Endothelial cell of umbilical vein (primary cell): Measurements from ENCODE around the gene C17orf67. TPM values are rescaled to one million over a fixed set of nuclear protein-coding genes. Genes with fewer than 3 reads are reported as not detected.

Source experiments
- BruUV-seq: library from RNA; stranded (reverse); fragments of 400-500 nt; replicated peaks from 2 replicates; lab custom pipeline; 2021; lab: Mats Ljungman, UMichigan
- CTCF ChIA-PET: fragments of 300-600, 350-600 bp; sonication (Branson Sonifier 250); formaldehyde crosslinking; loops from one replicate; lab custom pipeline; 2021; ENCODE audit warnings: antibody characterized with exemption, inconsistent platforms; lab: Charles Lee
- POLR2A ChIA-PET: fragments of 300-600, 350-600 bp; sonication (Branson Sonifier 250); formaldehyde crosslinking; loops from one replicate; lab custom pipeline; 2021; ENCODE audit warnings: antibody characterized with exemption, inconsistent platforms; lab: Charles Lee
- DNase-seq: peaks from one replicate; pipeline ENCODE4 v3.0.0-alpha.2; 2011; ENCODE audit warnings: low read depth, low spot score
- FAIRE-seq: peaks from 2 replicates; lab custom pipeline; 2011; peaks lifted over from hg19 to GRCh38; lab: Jason Lieb, UNC
- H2AFZ ChIP-seq: 2 replicates; pipeline ENCODE4 v1.6.0; 2012; ENCODE audit warnings: low read depth, low read length, control low read depth, inconsistent platforms
- H3K27ac ChIP-seq: 2 replicates; pipeline ENCODE4 v1.5.1; 2011; ENCODE audit warnings: low read depth, mild to moderate bottlenecking, control low read depth, low read length, moderate library complexity; ENCODE audit not compliant: insufficient read depth
- H3K27me3 ChIP-seq, 2 experiments: 2 replicates each; pipeline versions ENCODE4 v1.6.0 to v1.6.1; 2011; ENCODE audit warnings: low read length in 2 of 2, mixed read lengths in 1 of 2; ENCODE audit not compliant: control insufficient read depth in 2 of 2, insufficient read depth in 2 of 2
- H3K36me3 ChIP-seq, 2 experiments: 2 replicates in 1 of 2; 3 replicates in 1 of 2; pipeline ENCODE4 v1.5.1; 2011; ENCODE audit warnings: low read length in 2 of 2, mild to moderate bottlenecking in 1 of 2, moderate library complexity in 1 of 2; ENCODE audit not compliant: control insufficient read depth in 2 of 2, insufficient read depth in 2 of 2; ENCODE audit errors: extremely low read depth in 1 of 2
- H3K4me1 ChIP-seq: 3 replicates; pipeline ENCODE4 v1.5.1; 2011; ENCODE audit warnings: mild to moderate bottlenecking, low read length; ENCODE audit not compliant: control insufficient read depth, insufficient read depth; ENCODE audit errors: extremely low read depth
- H3K4me2 ChIP-seq: 2 replicates; pipeline ENCODE4 v1.6.1; 2011; ENCODE audit warnings: low read length, control low read depth, mixed read lengths; ENCODE audit not compliant: insufficient read depth
- H3K4me3 ChIP-seq, 3 experiments: fragments of 200-600 bp in 1 of 3; sonication (generic), shearing (Covaris generic) in 1 of 3; replicated peaks in 1 of 3; 2 replicates each; pipeline ENCODE4 v1.5.1; 2011 to 2016; ENCODE audit warnings: control low read depth in 3 of 3, low read length in 3 of 3, mild to moderate bottlenecking in 2 of 3, inconsistent platforms in 1 of 3, low read depth in 1 of 3, moderate library complexity in 1 of 3; ENCODE audit not compliant: insufficient read depth in 1 of 3
- H3K79me2 ChIP-seq: 2 replicates; pipeline ENCODE4 v1.6.0; 2012; ENCODE audit warnings: low read length, inconsistent platforms; ENCODE audit not compliant: control insufficient read depth, insufficient read depth
- H3K9ac ChIP-seq: replicated peaks from 2 replicates; pipeline ENCODE3; 2011; ENCODE audit warnings: low read length, control low read depth; ENCODE audit not compliant: insufficient read depth; ENCODE audit errors: extremely low read depth
- H3K9me1 ChIP-seq: replicated peaks from 3 replicates; pipeline ENCODE4 v1.6.0; 2011; ENCODE audit warnings: mild to moderate bottlenecking, low read length; ENCODE audit not compliant: control insufficient read depth, insufficient read depth; ENCODE audit errors: extremely low read depth
- H3K9me3 ChIP-seq: replicated peaks from 2 replicates; pipeline ENCODE4 v1.5.1; 2012; ENCODE audit warnings: low read length, inconsistent platforms; ENCODE audit not compliant: control insufficient read depth, insufficient read depth
- H4K20me1 ChIP-seq: replicated peaks from 2 replicates; pipeline ENCODE3; 2011; ENCODE audit warnings: mild to moderate bottlenecking, low read length; ENCODE audit not compliant: control insufficient read depth, insufficient read depth; ENCODE audit errors: extremely low read depth
- EZH2 ChIP-seq: IDR thresholded peaks from 2 replicates; pipeline ENCODE4 v1.6.1; 2012; ENCODE audit warnings: borderline replicate concordance, low read depth, mild to moderate bottlenecking, moderate library complexity, low read length, inconsistent platforms; ENCODE audit not compliant: severe bottlenecking
- FOS ChIP-seq: IDR thresholded peaks from 2 replicates; pipeline ENCODE4 v1.6.1; 2011; ENCODE audit warnings: mild to moderate bottlenecking, low read length, moderate library complexity, borderline replicate concordance; ENCODE audit not compliant: insufficient read depth
- GATA2 ChIP-seq: IDR thresholded peaks from 2 replicates; pipeline ENCODE4 v1.7.0; 2011; ENCODE audit warnings: low read depth, mild to moderate bottlenecking, moderate library complexity, mixed read lengths, low read length; ENCODE audit not compliant: insufficient read length, insufficient read depth
- JUN ChIP-seq: IDR thresholded peaks from 2 replicates; pipeline ENCODE4 v1.6.1; 2011; ENCODE audit warnings: borderline replicate concordance, low read depth; ENCODE audit not compliant: insufficient read length, insufficient read depth
- MAX ChIP-seq: IDR thresholded peaks from 2 replicates; pipeline ENCODE4 v1.6.1; 2011; ENCODE audit not compliant: insufficient read depth, insufficient read length
- MYC ChIP-seq: IDR thresholded peaks from one replicate; pipeline ENCODE4 v1.6.1; 2011; ENCODE audit warnings: mild to moderate bottlenecking, low read depth, low read length
- POLR2A ChIP-seq: IDR thresholded peaks from 2 replicates; pipeline ENCODE4 v1.6.1; 2012; ENCODE audit warnings: low read depth, mild to moderate bottlenecking, control low read depth, low read length
- POLR2AphosphoS5 ChIP-seq: IDR thresholded peaks from 2 replicates; pipeline ENCODE4 v1.6.1; 2012; ENCODE audit warnings: low read depth, mild to moderate bottlenecking, control low read depth, low read length, moderate library complexity; ENCODE audit not compliant: insufficient read depth
- dilution Hi-C: fragments of 300-500 bp; cut with MboI; formaldehyde crosslinking; loops from one replicate; pipeline ENCODE4 v1.15.0; 2019; ENCODE audit warnings: low sequenced_read_pairs; ENCODE audit not compliant: extremely low pct_ligation_motif_present
- intact Hi-C: fragments of 100-400 bp; cut with micrococcal nuclease; formaldehyde crosslinking; loops from one replicate; pipeline ENCODE4 v1.10.0; 2022
- polyA plus RNA-seq, 4 experiments: library from polyadenylated mRNA; depleted of rRNA in 3 of 4; stranded (reverse) in 3 of 4; unstranded in 1 of 4; fragments of >200 nt; gene quantifications; 2 replicates each; pipeline versions ENCODE4 v1.2.1 to v1.2.3, GENCODE V29; 2011 to 2012; ENCODE audit warnings: missing spikeins in 1 of 4
- total RNA-seq: library from RNA; stranded (reverse); gene quantifications from 2 replicates; pipeline ENCODE4 v1.2.3, GENCODE V29; 2021
- TF ChIP-seq, protein P1 (sequence below), 2 donors: IDR thresholded peaks; 1 replicate in 1 of 2; 2 replicates in 1 of 2; pipeline ENCODE4 v1.5.1; 2011; ENCODE audit warnings: low read length in 2 of 2, mild to moderate bottlenecking in 2 of 2, moderate library complexity in 2 of 2, control low read depth in 1 of 2, inconsistent platforms in 1 of 2, low read depth in 1 of 2; ENCODE audit not compliant: insufficient read depth in 1 of 2; ENCODE audit errors: extremely low read depth in 1 of 2

Gene C17orf67
- total and polyA plus RNA-seq, 2 donors (not counting 3 experiments of a cell fraction or from before 2014, with no cell fraction given) = 1.9 to 5.8 TPM

DNA sequence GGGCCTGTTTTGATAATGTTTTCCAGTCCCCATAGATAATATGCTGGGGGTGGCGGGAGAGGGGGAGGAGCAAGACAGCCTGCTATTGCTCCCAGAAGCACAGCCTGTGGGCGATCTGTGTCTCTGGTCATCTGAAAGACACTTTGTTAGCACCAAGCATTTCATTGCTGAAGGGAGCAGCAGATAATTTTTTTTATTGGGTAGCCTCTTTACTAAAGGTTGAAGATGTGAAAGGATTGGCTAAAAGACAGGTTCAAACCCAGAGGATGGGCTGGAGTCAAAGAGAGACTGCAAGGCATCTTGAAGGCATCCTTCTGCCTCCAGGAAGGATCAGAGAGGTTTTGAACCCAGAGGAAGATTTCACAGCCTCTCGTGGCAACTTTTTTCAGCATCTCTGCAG lies 60.6 kb downstream of the C17orf67 start:
- Histone ChIP-seq H3K27me3 (peaks cover 11 to 15% of the 10 kb centered on the region in 2 experiments), H4K20me1 (no peaks in the 10 kb centered on the region), H2AFZ (no peak overlapping the region), H3K36me3 (no peaks in the 10 kb centered on the region), H3K27ac (no peak overlapping the region), H3K79me2 (no peaks in the 10 kb centered on the region), H3K4me3 (no peak overlapping the region), H3K4me2 (no peak overlapping the region), H3K9ac (no peak overlapping the region), H3K4me1 (no peaks in the 10 kb centered on the region), H3K9me1 (no peaks in the 10 kb centered on the region), H3K9me3 (no peaks in the 10 kb centered on the region)
- DNase-seq (no peak), FAIRE-seq (no peak)
- TF ChIP-seq MAX (no peak), MYC (no peak), FOS (no peak), JUN (no peak), EZH2 (no peak)
- BruUV-seq = no TSS peak
- intact Hi-C loops = no loop called here
- dilution Hi-C loops = no loop called here
- ChIA-PET CTCF (interaction anchor here (3.0 kb wide), 1 partner anchor 57 kb away, joined by 15 read pairs; no protein-coding TSS in a partner anchor), POLR2A (no interaction called here)

GRCh38 chr17:56772442-56772841 lies 61.3 kb downstream of the C17orf67 start:
- H2AFZ ChIP-seq = no peak overlapping the region
- no peaks in the 10 kb centered on the region for H3K9me1 ChIP-seq
- no TSS peak for BruUV-seq
- no peaks in the 10 kb centered on the region for H4K20me1 ChIP-seq
- intact Hi-C loops (no loop called here), dilution Hi-C loops (no loop called here)
- H3K4me3 ChIP-seq = no peak overlapping the region
- ChIA-PET POLR2A (no interaction called here), CTCF (interaction anchor here (3.0 kb wide), 1 partner anchor 56 kb away, joined by 15 read pairs; no protein-coding TSS in a partner anchor)
- no peaks in the 10 kb centered on the region for H3K79me2 ChIP-seq
- no peaks in the 10 kb centered on the region for H3K9me3 ChIP-seq
- no peak for TF ChIP-seq MYC
- TF ChIP-seq, protein P1, sequence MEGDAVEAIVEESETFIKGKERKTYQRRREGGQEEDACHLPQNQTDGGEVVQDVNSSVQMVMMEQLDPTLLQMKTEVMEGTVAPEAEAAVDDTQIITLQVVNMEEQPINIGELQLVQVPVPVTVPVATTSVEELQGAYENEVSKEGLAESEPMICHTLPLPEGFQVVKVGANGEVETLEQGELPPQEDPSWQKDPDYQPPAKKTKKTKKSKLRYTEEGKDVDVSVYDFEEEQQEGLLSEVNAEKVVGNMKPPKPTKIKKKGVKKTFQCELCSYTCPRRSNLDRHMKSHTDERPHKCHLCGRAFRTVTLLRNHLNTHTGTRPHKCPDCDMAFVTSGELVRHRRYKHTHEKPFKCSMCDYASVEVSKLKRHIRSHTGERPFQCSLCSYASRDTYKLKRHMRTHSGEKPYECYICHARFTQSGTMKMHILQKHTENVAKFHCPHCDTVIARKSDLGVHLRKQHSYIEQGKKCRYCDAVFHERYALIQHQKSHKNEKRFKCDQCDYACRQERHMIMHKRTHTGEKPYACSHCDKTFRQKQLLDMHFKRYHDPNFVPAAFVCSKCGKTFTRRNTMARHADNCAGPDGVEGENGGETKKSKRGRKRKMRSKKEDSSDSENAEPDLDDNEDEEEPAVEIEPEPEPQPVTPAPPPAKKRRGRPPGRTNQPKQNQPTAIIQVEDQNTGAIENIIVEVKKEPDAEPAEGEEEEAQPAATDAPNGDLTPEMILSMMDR (IDR thresholded peaks at IDR 0.05; ENCODE audit: extremely low read depth in 1 of 2, insufficient read depth in 1 of 2, low read depth in 1 of 2, low read length in 2 of 2) = no peak
- TF ChIP-seq GATA2 = no peak
- TF ChIP-seq JUN = no peak
- no peak for TF ChIP-seq EZH2
- no peak for TF ChIP-seq POLR2A
- no peak for TF ChIP-seq FOS
- no peak for TF ChIP-seq POLR2AphosphoS5
- TF ChIP-seq MAX = no peak
- DNase-seq (no peak), FAIRE-seq (no peak)
- H3K9ac ChIP-seq = no peak overlapping the region
- peaks cover 12 to 15% of the 10 kb centered on the region in 2 experiments for H3K27me3 ChIP-seq
- H3K27ac ChIP-seq = no peak overlapping the region
- H3K36me3 ChIP-seq = no peaks in the 10 kb centered on the region
- no peak overlapping the region for H3K4me2 ChIP-seq
- H3K4me1 ChIP-seq = no peaks in the 10 kb centered on the region
